GM12872 (cell line): ENCODE measurements around the gene MSI2.

Experiments used
- CTCF ChIP-seq: IDR thresholded peaks from 3 replicates; pipeline ENCODE4 v1.5.1; 2011; ENCODE audit warnings: low read depth, mild to moderate bottlenecking, low read length, moderate library complexity; ENCODE audit not compliant: insufficient read depth

The MSI2 gene

GRCh38 chr17:57609878-57610270 lies 353.6 kb downstream of the MSI2 start:
- no peak for TF ChIP-seq CTCF

- no peak for TF ChIP-seq CTCF
Observed at GRCh38 chr17:57612202-57613071, 356.1 kb downstream of the MSI2 start.

- TF ChIP-seq CTCF: no peak
Observed at GRCh38 chr17:57614742-57615141, 358.4 kb downstream of the MSI2 start.

- TF ChIP-seq CTCF: no peak
Observed at GRCh38 chr17:57615836-57616757, 359.8 kb downstream of the MSI2 start.

- TF ChIP-seq CTCF: no peak
Observed at GRCh38 chr17:57617218-57617617, 360.9 kb downstream of the MSI2 start.

GRCh38 chr17:57619061-57619937 lies 363.0 kb downstream of the MSI2 start:
- TF ChIP-seq CTCF: no peak
